ENCODE measurements around the gene ILK. TPM values are rescaled to one million over a fixed set of nuclear protein-coding genes. Genes with fewer than 3 reads are reported as not detected.

ILK gene
- total and polyA plus RNA-seq, 10 of the 15 experiments (the other 5 are each of a cell fraction or from before 2014, with no cell fraction given) = 51.8 to 163 (median 92.0) TPM

GRCh38 chr11:6653097-6653496, 49.5 kb downstream of the ILK start:
- Histone ChIP-seq H3K27me3 (replicated peaks in 1 of 2; ENCODE audit: control insufficient read depth in 2 of 2, insufficient read depth in 2 of 2, low read length in 1 of 2) (peaks cover 4% of the 10 kb centered on the region in 2 experiments), H3K9ac (ENCODE audit: control insufficient read depth, insufficient read depth, low read length) (no peak overlapping the region), H2AFZ (ENCODE audit: control insufficient read depth, low read depth, low read length) (no peak overlapping the region), H3K4me2 (ENCODE audit: control insufficient read depth, insufficient read depth) (no peak overlapping the region), H3K79me2 (ENCODE audit: control insufficient read depth, insufficient read depth, low read length) (no peaks in the 10 kb centered on the region), H3K9me3 (replicated peaks; ENCODE audit: control insufficient read depth, insufficient read depth, low read length) (no peaks in the 10 kb centered on the region), H3K4me1 (ENCODE audit: control insufficient read depth, insufficient read depth, low read length) (no peaks in the 10 kb centered on the region), H3K27ac (ENCODE audit: control insufficient read depth, insufficient read depth) (no peak overlapping the region), H3K36me3 (ENCODE audit: control insufficient read depth in 2 of 2, insufficient read depth in 2 of 2, low read length in 1 of 2) (no peaks in the 10 kb centered on the region), H3K4me3 (no peak overlapping the region), H4K20me1 (ENCODE audit: control insufficient read depth, insufficient read depth) (no peaks in the 10 kb centered on the region)
- SMC1A ChIA-PET (ENCODE audit: uncharacterized antibody, unreplicated experiment) = interaction anchor here (1.4 kb wide), 2 partner anchors 11 to 17 kb away, joined by 3 read pairs; no protein-coding TSS in a partner anchor
- RAD21 ChIA-PET (ENCODE audit: unreplicated experiment) = interaction anchor here (0.6 kb wide), 1 partner anchor 104 kb away, joined by 3 read pairs; no protein-coding TSS in a partner anchor
- intact Hi-C loops (cut with micrococcal nuclease; ENCODE audit: unreplicated experiment) = no loop called here
- 64% methylated on average over 1 of the region's 1 CpG for WGBS (ENCODE audit: insufficient coverage, insufficient replicate concordance, low lambda C conversion rate, missing lambda C conversion rate)
- in situ Hi-C loops (cut with MboI) = no loop called here
- POLR2A ChIA-PET = no interaction called here
- no peak for FAIRE-seq
- no TSS peak for BruUV-seq (replicated peaks)
- TF ChIP-seq PML (IDR thresholded peaks at IDR 0.05; ENCODE audit: low read length) = no peak
- TF ChIP-seq SMAD5 (IDR thresholded peaks at IDR 0.05; ENCODE audit: low read depth) = no peak
- no peak for TF ChIP-seq SIX5 (IDR thresholded peaks at IDR 0.05; ENCODE audit: low read depth, low read length, severe bottlenecking)
- TF ChIP-seq TAF1 (IDR thresholded peaks at IDR 0.05; ENCODE audit: borderline replicate concordance, low read depth, low read length) = no peak
- TF ChIP-seq TCF12 (IDR thresholded peaks at IDR 0.05; ENCODE audit: low read depth, low read length) = no peak
- TF ChIP-seq HCFC1 (IDR thresholded peaks at IDR 0.05; ENCODE audit: low read length) = no peak
- TF ChIP-seq, protein P1, sequence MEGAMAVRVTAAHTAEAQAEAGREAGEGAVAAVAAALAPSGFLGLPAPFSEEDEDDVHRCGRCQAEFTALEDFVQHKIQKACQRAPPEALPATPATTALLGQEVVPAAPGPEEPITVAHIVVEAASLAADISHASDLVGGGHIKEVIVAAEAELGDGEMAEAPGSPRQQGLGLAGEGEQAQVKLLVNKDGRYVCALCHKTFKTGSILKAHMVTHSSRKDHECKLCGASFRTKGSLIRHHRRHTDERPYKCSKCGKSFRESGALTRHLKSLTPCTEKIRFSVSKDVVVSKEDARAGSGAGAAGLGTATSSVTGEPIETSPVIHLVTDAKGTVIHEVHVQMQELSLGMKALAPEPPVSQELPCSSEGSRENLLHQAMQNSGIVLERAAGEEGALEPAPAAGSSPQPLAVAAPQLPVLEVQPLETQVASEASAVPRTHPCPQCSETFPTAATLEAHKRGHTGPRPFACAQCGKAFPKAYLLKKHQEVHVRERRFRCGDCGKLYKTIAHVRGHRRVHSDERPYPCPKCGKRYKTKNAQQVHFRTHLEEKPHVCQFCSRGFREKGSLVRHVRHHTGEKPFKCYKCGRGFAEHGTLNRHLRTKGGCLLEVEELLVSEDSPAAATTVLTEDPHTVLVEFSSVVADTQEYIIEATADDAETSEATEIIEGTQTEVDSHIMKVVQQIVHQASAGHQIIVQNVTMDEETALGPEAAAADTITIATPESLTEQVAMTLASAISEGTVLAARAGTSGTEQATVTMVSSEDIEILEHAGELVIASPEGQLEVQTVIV (IDR thresholded peaks at IDR 0.05; ENCODE audit: borderline replicate concordance, partially characterized antibody) = no peak
- no peak for TF ChIP-seq STAT1 (conservative IDR thresholded peaks at IDR 0.05)
- no peak for TF ChIP-seq BHLHE40 (IDR thresholded peaks at IDR 0.05; ENCODE audit: borderline replicate concordance in 1 of 2, low read depth in 2 of 2, low read length in 1 of 2)
- DNase-seq (ENCODE audit: low read depth, low spot score) = no peak
- no peak for ATAC-seq
- CTCF ChIA-PET = no interaction called here

Measured in GM12878 (cell line).